Measurements from ENCODE around the gene KIAA0232.

KIAA0232 gene

GRCh38 chr4:6750286-6751221, 32.0 kb upstream of the KIAA0232 start:
- Histone ChIP-seq H3K27ac (ENCODE audit: low read length) (no peak overlapping the region), H3K79me2 (ENCODE audit: low read length) (no peaks in the 10 kb centered on the region), H3K4me1 (ENCODE audit: low read length) (no peaks in the 10 kb centered on the region), H3K4me3 (ENCODE audit: low read length) (no peak overlapping the region), H4K20me1 (ENCODE audit: insufficient read depth, low read length) (no peaks in the 10 kb centered on the region), H3K4me2 (ENCODE audit: low read length) (no peak overlapping the region), H3K36me3 (replicated peaks; ENCODE audit: low read depth, low read length) (no peaks in the 10 kb centered on the region), H3K9me3 (ENCODE audit: insufficient read depth, low read length) (no peaks in the 10 kb centered on the region), H3K9ac (ENCODE audit: low read length) (no peak overlapping the region), H3K27me3 (ENCODE audit: low read depth, low read length) (no peaks in the 10 kb centered on the region; the same call in 1 of the 2 replicates), H2AFZ (ENCODE audit: low read depth, low read length) (no peak overlapping the region)
- TF ChIP-seq, protein P1, sequence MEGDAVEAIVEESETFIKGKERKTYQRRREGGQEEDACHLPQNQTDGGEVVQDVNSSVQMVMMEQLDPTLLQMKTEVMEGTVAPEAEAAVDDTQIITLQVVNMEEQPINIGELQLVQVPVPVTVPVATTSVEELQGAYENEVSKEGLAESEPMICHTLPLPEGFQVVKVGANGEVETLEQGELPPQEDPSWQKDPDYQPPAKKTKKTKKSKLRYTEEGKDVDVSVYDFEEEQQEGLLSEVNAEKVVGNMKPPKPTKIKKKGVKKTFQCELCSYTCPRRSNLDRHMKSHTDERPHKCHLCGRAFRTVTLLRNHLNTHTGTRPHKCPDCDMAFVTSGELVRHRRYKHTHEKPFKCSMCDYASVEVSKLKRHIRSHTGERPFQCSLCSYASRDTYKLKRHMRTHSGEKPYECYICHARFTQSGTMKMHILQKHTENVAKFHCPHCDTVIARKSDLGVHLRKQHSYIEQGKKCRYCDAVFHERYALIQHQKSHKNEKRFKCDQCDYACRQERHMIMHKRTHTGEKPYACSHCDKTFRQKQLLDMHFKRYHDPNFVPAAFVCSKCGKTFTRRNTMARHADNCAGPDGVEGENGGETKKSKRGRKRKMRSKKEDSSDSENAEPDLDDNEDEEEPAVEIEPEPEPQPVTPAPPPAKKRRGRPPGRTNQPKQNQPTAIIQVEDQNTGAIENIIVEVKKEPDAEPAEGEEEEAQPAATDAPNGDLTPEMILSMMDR (IDR thresholded peaks at IDR 0.05; ENCODE audit: low read depth, low read length), result no peak
- no peak for TF ChIP-seq EZH2phosphoT487 (IDR thresholded peaks at IDR 0.05; ENCODE audit: low read depth)

- H4K20me1 ChIP-seq (ENCODE audit: insufficient read depth, low read length), result no peaks in the 10 kb centered on the region
- no peaks in the 10 kb centered on the region for H3K27me3 ChIP-seq (ENCODE audit: low read depth, low read length)
- H3K36me3 ChIP-seq (replicated peaks; ENCODE audit: low read depth, low read length), result no peaks in the 10 kb centered on the region
- no peaks in the 10 kb centered on the region for H3K4me1 ChIP-seq (ENCODE audit: low read length)
- H3K79me2 ChIP-seq (ENCODE audit: low read length), result no peaks in the 10 kb centered on the region
- H3K4me3 ChIP-seq (ENCODE audit: low read length), result no peak overlapping the region
- H3K9ac ChIP-seq (ENCODE audit: low read length), result no peak overlapping the region
- TF ChIP-seq EZH2phosphoT487 (IDR thresholded peaks at IDR 0.05; ENCODE audit: low read depth), result no peak
- TF ChIP-seq, protein P1 (IDR thresholded peaks at IDR 0.05; ENCODE audit: low read depth, low read length), result no peak
- H3K9me3 ChIP-seq (ENCODE audit: insufficient read depth, low read length), result no peaks in the 10 kb centered on the region
- H3K27ac ChIP-seq (ENCODE audit: low read length), result no peak overlapping the region
- no peak overlapping the region for H2AFZ ChIP-seq (ENCODE audit: low read depth, low read length)
- no peak overlapping the region for H3K4me2 ChIP-seq (ENCODE audit: low read length)
These were observed 30.7 kb upstream of the KIAA0232 start for GRCh38 chr4:6751611-6752485.

DNA sequence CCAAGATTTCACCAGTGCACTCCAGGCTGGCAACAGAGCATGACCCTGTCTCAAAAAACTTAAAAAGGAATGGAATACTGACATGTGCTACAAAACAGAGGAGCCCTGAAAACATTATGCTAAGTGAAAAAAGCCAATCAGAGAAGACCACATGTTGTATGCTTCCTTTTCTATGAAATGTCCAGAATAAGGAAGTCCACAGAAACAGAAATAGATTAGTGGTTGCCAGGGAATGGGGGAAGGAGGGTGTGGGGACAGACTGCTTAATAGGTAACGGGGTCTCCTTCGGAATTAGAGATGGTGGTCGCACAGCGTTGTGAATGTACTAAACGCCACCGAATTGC, 30.1 kb upstream of the KIAA0232 start:
- Histone ChIP-seq H3K36me3 (replicated peaks; ENCODE audit: low read depth, low read length) (no peaks in the 10 kb centered on the region), H3K4me2 (ENCODE audit: low read length) (no peak overlapping the region), H4K20me1 (ENCODE audit: insufficient read depth, low read length) (no peaks in the 10 kb centered on the region), H3K27ac (ENCODE audit: low read length) (no peak overlapping the region), H3K9ac (ENCODE audit: low read length) (no peak overlapping the region), H3K9me3 (ENCODE audit: insufficient read depth, low read length) (no peaks in the 10 kb centered on the region), H3K27me3 (ENCODE audit: low read depth, low read length) (no peaks in the 10 kb centered on the region), H3K79me2 (ENCODE audit: low read length) (no peaks in the 10 kb centered on the region), H3K4me3 (ENCODE audit: low read length) (no peak overlapping the region), H3K4me1 (ENCODE audit: low read length) (no peaks in the 10 kb centered on the region), H2AFZ (ENCODE audit: low read depth, low read length) (no peak overlapping the region)
- TF ChIP-seq, protein P1 (IDR thresholded peaks at IDR 0.05; ENCODE audit: low read depth, low read length), result no peak
- TF ChIP-seq EZH2phosphoT487 (IDR thresholded peaks at IDR 0.05; ENCODE audit: low read depth), result no peak

DNA sequence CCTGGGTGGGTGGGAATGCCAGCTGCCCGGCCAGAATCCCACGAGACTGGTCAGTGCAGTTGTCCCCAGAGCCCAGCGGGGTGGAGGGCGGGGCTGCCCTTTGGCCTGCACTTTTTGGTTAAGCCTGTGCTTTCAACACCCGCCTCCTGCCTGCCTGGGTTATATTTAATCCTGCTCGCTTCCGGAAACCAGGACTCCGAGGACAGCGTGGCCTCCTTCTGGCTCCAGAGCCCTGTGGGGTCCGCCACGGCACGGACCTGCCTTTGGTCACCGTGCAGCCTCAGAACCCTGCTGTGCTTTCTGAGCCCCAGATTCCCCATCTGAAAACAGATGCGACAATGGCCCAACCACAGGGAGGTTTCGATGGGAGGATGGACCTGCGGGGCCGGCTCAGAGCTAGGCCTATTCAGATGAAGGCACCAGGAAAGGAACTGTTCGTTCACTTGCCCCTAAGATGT, 29.4 kb upstream of the KIAA0232 start:
- Histone ChIP-seq H3K27ac (ENCODE audit: low read length) (no peak overlapping the region), H3K79me2 (ENCODE audit: low read length) (no peaks in the 10 kb centered on the region), H3K4me3 (ENCODE audit: low read length) (no peak overlapping the region), H2AFZ (ENCODE audit: low read depth, low read length) (no peak overlapping the region), H3K4me2 (ENCODE audit: low read length) (no peak overlapping the region), H3K9ac (ENCODE audit: low read length) (no peak overlapping the region), H3K4me1 (ENCODE audit: low read length) (no peaks in the 10 kb centered on the region), H4K20me1 (ENCODE audit: insufficient read depth, low read length) (no peaks in the 10 kb centered on the region), H3K36me3 (replicated peaks; ENCODE audit: low read depth, low read length) (no peaks in the 10 kb centered on the region), H3K27me3 (ENCODE audit: low read depth, low read length) (no peaks in the 10 kb centered on the region), H3K9me3 (ENCODE audit: insufficient read depth, low read length) (no peaks in the 10 kb centered on the region)
- TF ChIP-seq EZH2phosphoT487 (IDR thresholded peaks at IDR 0.05; ENCODE audit: low read depth), result no peak
- TF ChIP-seq, protein P1 (IDR thresholded peaks at IDR 0.05; ENCODE audit: low read depth, low read length), result no peak

All from OCI-LY3 (cell line).